ENCODE results near the gene L3MBTL4.

The L3MBTL4 gene

GRCh38 chr18:5998907-5999306 lies 415.8 kb downstream of the L3MBTL4 start:
- Histone ChIP-seq H3K27me3 (ENCODE audit: insufficient read depth, low read length) (0 out of 2 replicates have a peak, but pooled peaks cover 6% of the 10 kb centered on the region), H3K36me3 (ENCODE audit: insufficient read depth, low read length) (no peaks in the 10 kb centered on the region), H2AFZ (ENCODE audit: low read length, unreplicated experiment) (no peak overlapping the region), H3K4me1 (ENCODE audit: control insufficient read depth, insufficient read depth, low read length, unreplicated experiment) (peaks cover 8% of the 10 kb centered on the region), H3K4me3 (ENCODE audit: low read depth, low read length) (no peak overlapping the region), H3K27ac (ENCODE audit: low read depth, low read length) (no peak overlapping the region), H3K79me2 (ENCODE audit: control insufficient read depth, insufficient read depth, low read length, unreplicated experiment) (no peaks in the 10 kb centered on the region)

GRCh38 chr18:5998166-5998881 lies 416.4 kb downstream of the L3MBTL4 start:
- no peak overlapping the region for H2AFZ ChIP-seq (ENCODE audit: low read length, unreplicated experiment)
- H3K27me3 ChIP-seq (ENCODE audit: insufficient read depth, low read length), result 0 out of 2 replicates have a peak, but pooled peaks cover 6% of the 10 kb centered on the region
- H3K79me2 ChIP-seq (ENCODE audit: control insufficient read depth, insufficient read depth, low read length, unreplicated experiment), result no peaks in the 10 kb centered on the region
- H3K36me3 ChIP-seq (ENCODE audit: insufficient read depth, low read length), result no peaks in the 10 kb centered on the region
- H3K4me1 ChIP-seq (ENCODE audit: control insufficient read depth, insufficient read depth, low read length, unreplicated experiment), result peaks cover 8% of the 10 kb centered on the region
- no peak overlapping the region for H3K27ac ChIP-seq (ENCODE audit: low read depth, low read length)
- no peak overlapping the region for H3K4me3 ChIP-seq (ENCODE audit: low read depth, low read length)

- Histone ChIP-seq H3K79me2 (ENCODE audit: control insufficient read depth, insufficient read depth, low read length, unreplicated experiment) (no peaks in the 10 kb centered on the region), H3K4me1 (ENCODE audit: control insufficient read depth, insufficient read depth, low read length, unreplicated experiment) (peaks cover 8% of the 10 kb centered on the region), H3K27ac (ENCODE audit: low read depth, low read length) (no peak overlapping the region), H3K4me3 (ENCODE audit: low read depth, low read length) (no peak overlapping the region), H3K36me3 (ENCODE audit: insufficient read depth, low read length) (no peaks in the 10 kb centered on the region), H3K27me3 (ENCODE audit: insufficient read depth, low read length) (0 out of 2 replicates have a peak, but pooled peaks cover 6% of the 10 kb centered on the region), H2AFZ (ENCODE audit: low read length, unreplicated experiment) (no peak overlapping the region)
Measured at GRCh38 chr18:5997361-5997760, 417.4 kb downstream of the L3MBTL4 start.

- Histone ChIP-seq H3K4me3 (ENCODE audit: low read depth, low read length) (no peak overlapping the region), H3K36me3 (ENCODE audit: insufficient read depth, low read length) (no peaks in the 10 kb centered on the region), H3K27ac (ENCODE audit: low read depth, low read length) (no peak overlapping the region), H3K4me1 (ENCODE audit: control insufficient read depth, insufficient read depth, low read length, unreplicated experiment) (no peaks in the 10 kb centered on the region), H3K79me2 (ENCODE audit: control insufficient read depth, insufficient read depth, low read length, unreplicated experiment) (no peaks in the 10 kb centered on the region), H2AFZ (ENCODE audit: low read length, unreplicated experiment) (no peak overlapping the region), H3K27me3 (ENCODE audit: insufficient read depth, low read length) (0 out of 2 replicates have a peak, but pooled peaks cover 6% of the 10 kb centered on the region)
Measured at GRCh38 chr18:5995626-5996025, 419.1 kb downstream of the L3MBTL4 start.

GRCh38 chr18:5993938-5994337 lies 420.8 kb downstream of the L3MBTL4 start:
- Histone ChIP-seq H3K4me3 (ENCODE audit: low read depth, low read length) (no peak overlapping the region), H3K27me3 (ENCODE audit: insufficient read depth, low read length) (0 out of 2 replicates have a peak, but pooled peaks cover 6% of the 10 kb centered on the region), H3K4me1 (ENCODE audit: control insufficient read depth, insufficient read depth, low read length, unreplicated experiment) (no peaks in the 10 kb centered on the region), H3K27ac (ENCODE audit: low read depth, low read length) (no peak overlapping the region), H2AFZ (ENCODE audit: low read length, unreplicated experiment) (no peak overlapping the region), H3K79me2 (ENCODE audit: control insufficient read depth, insufficient read depth, low read length, unreplicated experiment) (no peaks in the 10 kb centered on the region), H3K36me3 (ENCODE audit: insufficient read depth, low read length) (no peaks in the 10 kb centered on the region)

- Histone ChIP-seq H3K4me1 (ENCODE audit: control insufficient read depth, insufficient read depth, low read length, unreplicated experiment) (no peaks in the 10 kb centered on the region), H3K27me3 (ENCODE audit: insufficient read depth, low read length) (0 out of 2 replicates have a peak, but pooled peaks cover 6% of the 10 kb centered on the region), H3K36me3 (ENCODE audit: insufficient read depth, low read length) (no peaks in the 10 kb centered on the region), H3K79me2 (ENCODE audit: control insufficient read depth, insufficient read depth, low read length, unreplicated experiment) (no peaks in the 10 kb centered on the region), H2AFZ (ENCODE audit: low read length, unreplicated experiment) (no peak overlapping the region), H3K27ac (ENCODE audit: low read depth, low read length) (no peak overlapping the region), H3K4me3 (ENCODE audit: low read depth, low read length) (no peak overlapping the region)
Measured at GRCh38 chr18:5992381-5992780, 422.3 kb downstream of the L3MBTL4 start.

- H3K36me3 ChIP-seq (ENCODE audit: insufficient read depth, low read length), result no peaks in the 10 kb centered on the region
- no peaks in the 10 kb centered on the region for H3K4me1 ChIP-seq (ENCODE audit: control insufficient read depth, insufficient read depth, low read length, unreplicated experiment)
- no peak overlapping the region for H3K27ac ChIP-seq (ENCODE audit: low read depth, low read length)
- H2AFZ ChIP-seq (ENCODE audit: low read length, unreplicated experiment), result no peak overlapping the region
- H3K79me2 ChIP-seq (ENCODE audit: control insufficient read depth, insufficient read depth, low read length, unreplicated experiment), result no peaks in the 10 kb centered on the region
- H3K27me3 ChIP-seq (ENCODE audit: insufficient read depth, low read length), result 0 out of 2 replicates have a peak, but pooled peaks cover 4% of the 10 kb centered on the region
- no peak overlapping the region for H3K4me3 ChIP-seq (ENCODE audit: low read depth, low read length)
Measured at GRCh38 chr18:5987249-5987648, 427.5 kb downstream of the L3MBTL4 start.

- Histone ChIP-seq H3K4me3 (ENCODE audit: low read depth, low read length) (no peak overlapping the region), H3K36me3 (ENCODE audit: insufficient read depth, low read length) (no peaks in the 10 kb centered on the region), H3K27me3 (ENCODE audit: insufficient read depth, low read length) (0 out of 2 replicates have a peak, but pooled peaks cover 4% of the 10 kb centered on the region), H2AFZ (ENCODE audit: low read length, unreplicated experiment) (no peak overlapping the region), H3K4me1 (ENCODE audit: control insufficient read depth, insufficient read depth, low read length, unreplicated experiment) (no peaks in the 10 kb centered on the region), H3K27ac (ENCODE audit: low read depth, low read length) (no peak overlapping the region), H3K79me2 (ENCODE audit: control insufficient read depth, insufficient read depth, low read length, unreplicated experiment) (no peaks in the 10 kb centered on the region)
Measured at GRCh38 chr18:5986257-5986931, 428.3 kb downstream of the L3MBTL4 start.

- Histone ChIP-seq H2AFZ (ENCODE audit: low read length, unreplicated experiment) (no peak overlapping the region), H3K4me1 (ENCODE audit: control insufficient read depth, insufficient read depth, low read length, unreplicated experiment) (no peaks in the 10 kb centered on the region), H3K27ac (ENCODE audit: low read depth, low read length) (no peak overlapping the region), H3K4me3 (ENCODE audit: low read depth, low read length) (no peak overlapping the region), H3K27me3 (ENCODE audit: insufficient read depth, low read length) (0 out of 2 replicates have a peak, but pooled peaks cover 4% of the 10 kb centered on the region), H3K79me2 (ENCODE audit: control insufficient read depth, insufficient read depth, low read length, unreplicated experiment) (no peaks in the 10 kb centered on the region), H3K36me3 (ENCODE audit: insufficient read depth, low read length) (no peaks in the 10 kb centered on the region)
Measured at GRCh38 chr18:5984245-5984644, 430.5 kb downstream of the L3MBTL4 start.

- H3K27ac ChIP-seq (ENCODE audit: low read depth, low read length), result no peak overlapping the region
- H3K79me2 ChIP-seq (ENCODE audit: control insufficient read depth, insufficient read depth, low read length, unreplicated experiment), result no peaks in the 10 kb centered on the region
- H2AFZ ChIP-seq (ENCODE audit: low read length, unreplicated experiment), result no peak overlapping the region
- no peaks in the 10 kb centered on the region for H3K36me3 ChIP-seq (ENCODE audit: insufficient read depth, low read length)
- no peaks in the 10 kb centered on the region for H3K4me1 ChIP-seq (ENCODE audit: control insufficient read depth, insufficient read depth, low read length, unreplicated experiment)
- H3K4me3 ChIP-seq (ENCODE audit: low read depth, low read length), result no peak overlapping the region
- H3K27me3 ChIP-seq (ENCODE audit: insufficient read depth, low read length), result 0 out of 2 replicates have a peak, but pooled peaks cover 4% of the 10 kb centered on the region
Measured at GRCh38 chr18:5983488-5983887, 431.2 kb downstream of the L3MBTL4 start.

GRCh38 chr18:5982332-5982731 lies 432.4 kb downstream of the L3MBTL4 start:
- H3K27ac ChIP-seq (ENCODE audit: low read depth, low read length), result no peak overlapping the region
- H3K36me3 ChIP-seq (ENCODE audit: insufficient read depth, low read length), result no peaks in the 10 kb centered on the region
- H3K79me2 ChIP-seq (ENCODE audit: control insufficient read depth, insufficient read depth, low read length, unreplicated experiment), result no peaks in the 10 kb centered on the region
- no peaks in the 10 kb centered on the region for H3K4me1 ChIP-seq (ENCODE audit: control insufficient read depth, insufficient read depth, low read length, unreplicated experiment)
- H2AFZ ChIP-seq (ENCODE audit: low read length, unreplicated experiment), result no peak overlapping the region
- H3K27me3 ChIP-seq (ENCODE audit: insufficient read depth, low read length), result 0 out of 2 replicates have a peak, but pooled peaks cover 4% of the 10 kb centered on the region
- no peak overlapping the region for H3K4me3 ChIP-seq (ENCODE audit: low read depth, low read length)
